HUES6 (cell line): ENCODE results near the gene CEP250.

Source experiments
- H3K27ac ChIP-seq: 2 replicates; pipeline ENCODE4 v1.7.0; 2013; ENCODE audit warnings: low read depth, mild to moderate bottlenecking, low read length, inconsistent platforms
- H3K27me3 ChIP-seq: 2 replicates; pipeline ENCODE4 v1.6.1; 2013; ENCODE audit warnings: low read length; ENCODE audit not compliant: control insufficient read depth, insufficient read depth
- H3K36me3 ChIP-seq: 2 replicates; pipeline ENCODE4 v1.6.1; 2013; ENCODE audit warnings: low read length; ENCODE audit not compliant: control insufficient read depth, insufficient read depth
- H3K4me1 ChIP-seq: 2 replicates; pipeline ENCODE4 v1.6.1; 2013; ENCODE audit warnings: low read length; ENCODE audit not compliant: control insufficient read depth, insufficient read depth
- H3K4me3 ChIP-seq: 2 replicates; pipeline ENCODE4 v1.5.1; 2013; ENCODE audit warnings: low read depth, low read length
- H3K9ac ChIP-seq: one replicate; pipeline ENCODE4 v1.6.1; 2013; ENCODE audit warnings: mild to moderate bottlenecking, low read length
- H3K9me3 ChIP-seq: 2 replicates; pipeline ENCODE4 v1.6.1; 2013; ENCODE audit warnings: low read depth, low read length; ENCODE audit not compliant: control insufficient read depth, insufficient read depth

Gene CEP250

DNA sequence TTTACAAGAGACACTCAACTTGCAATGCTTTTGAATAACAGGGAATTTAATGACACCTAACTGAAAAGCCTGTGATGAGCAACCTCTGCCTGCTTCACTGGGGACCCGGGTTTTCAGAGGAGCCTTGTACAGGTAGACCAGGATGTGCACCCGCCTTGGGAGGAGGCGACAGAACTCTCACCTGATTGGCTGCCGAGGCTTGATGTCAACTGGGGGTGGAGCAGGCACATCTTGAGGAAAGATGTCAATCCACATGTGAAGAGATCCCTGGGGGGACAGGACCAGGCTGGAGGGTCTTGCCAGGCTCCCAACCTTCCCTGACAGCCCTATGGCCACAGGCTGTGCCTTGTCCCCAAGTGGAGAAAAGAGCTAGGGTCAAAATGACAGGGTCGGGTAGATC is 106.3 kb downstream of the CEP250 start:
- Histone ChIP-seq H3K9ac (no peak overlapping the region), H3K4me3 (no peak overlapping the region), H3K27ac (no peak overlapping the region), H3K9me3 (no peaks in the 10 kb centered on the region), H3K36me3 (peaks cover 21% of the 10 kb centered on the region), H3K4me1 (peaks cover 2% of the 10 kb centered on the region; the same call in 1 of the 2 replicates), H3K27me3 (no peaks in the 10 kb centered on the region)

DNA sequence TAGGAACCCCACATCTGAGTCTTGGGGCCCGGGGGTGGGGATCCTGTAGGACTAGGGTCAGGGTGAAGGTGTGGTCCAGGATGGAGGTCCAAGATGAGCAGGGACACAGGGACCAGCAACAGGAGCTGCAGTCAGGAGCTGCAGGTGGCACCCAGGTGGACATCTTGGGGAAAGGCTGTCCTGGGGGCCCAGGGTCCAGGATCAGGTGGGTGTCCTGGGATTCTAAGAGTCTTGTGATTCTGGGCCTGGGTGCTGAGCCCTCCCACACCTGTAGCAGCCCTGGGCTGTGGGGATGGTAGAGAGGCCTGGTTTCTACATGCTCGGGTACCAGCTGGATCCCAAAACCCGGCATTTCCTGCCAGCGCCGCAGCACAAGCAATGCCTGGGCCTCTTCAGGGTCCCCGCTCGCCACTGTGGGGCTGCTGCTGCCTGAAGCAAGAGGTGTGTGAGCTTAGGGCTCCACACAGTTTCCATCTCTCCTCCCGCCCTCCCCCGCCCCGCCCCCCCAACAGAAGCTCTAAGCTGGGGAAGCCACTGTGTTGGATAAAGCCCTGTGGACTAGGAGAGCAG is 107.2 kb downstream of the CEP250 start:
- no peaks in the 10 kb centered on the region for H3K27me3 ChIP-seq

DNA sequence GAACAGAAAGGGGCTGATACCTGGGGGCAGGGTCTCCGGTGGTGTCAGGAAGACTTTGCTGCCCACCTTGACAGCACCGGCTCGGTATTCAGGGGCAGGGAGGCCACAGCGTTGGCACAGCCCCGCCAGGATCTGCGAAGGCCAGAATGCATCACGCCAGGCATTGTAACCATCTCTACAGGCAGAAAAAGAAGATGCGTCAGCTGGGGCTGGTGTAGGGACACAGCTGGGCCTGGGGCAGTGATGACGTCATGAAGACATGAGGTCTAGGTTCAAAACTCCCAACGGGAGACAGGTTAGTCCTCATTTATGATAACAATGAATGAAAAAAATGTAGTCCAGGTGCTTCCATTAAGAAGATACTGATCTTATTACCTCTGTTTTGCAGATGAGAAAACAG is 108.4 kb downstream of the CEP250 start:
- peaks cover 2% of the 10 kb centered on the region; the same call in 1 of the 2 replicates for H3K4me1 ChIP-seq
- H3K9ac ChIP-seq = no peak overlapping the region
- no peaks in the 10 kb centered on the region for H3K27me3 ChIP-seq
- H3K9me3 ChIP-seq = no peaks in the 10 kb centered on the region
- H3K36me3 ChIP-seq = no peaks in the 10 kb centered on the region
- no peak overlapping the region for H3K4me3 ChIP-seq
- no peak overlapping the region for H3K27ac ChIP-seq

More for the DNA sequence above, 107.2 kb downstream of the CEP250 start:
- Histone ChIP-seq H3K4me3 (no peak overlapping the region), H3K9me3 (no peaks in the 10 kb centered on the region), H3K4me1 (peaks cover 2% of the 10 kb centered on the region; the same call in 1 of the 2 replicates), H3K27ac (no peak overlapping the region), H3K9ac (no peak overlapping the region), H3K36me3 (peaks cover 11% of the 10 kb centered on the region)

GRCh38 chr20:35564905-35565304 is 109.5 kb downstream of the CEP250 start:
- H3K4me1 ChIP-seq = peaks cover 2% of the 10 kb centered on the region; the same call in 1 of the 2 replicates
- H3K27me3 ChIP-seq = no peaks in the 10 kb centered on the region
- H3K9me3 ChIP-seq = no peaks in the 10 kb centered on the region
- H3K4me3 ChIP-seq = no peak overlapping the region
- no peaks in the 10 kb centered on the region for H3K36me3 ChIP-seq
- H3K9ac ChIP-seq = no peak overlapping the region
- no peak overlapping the region for H3K27ac ChIP-seq

DNA sequence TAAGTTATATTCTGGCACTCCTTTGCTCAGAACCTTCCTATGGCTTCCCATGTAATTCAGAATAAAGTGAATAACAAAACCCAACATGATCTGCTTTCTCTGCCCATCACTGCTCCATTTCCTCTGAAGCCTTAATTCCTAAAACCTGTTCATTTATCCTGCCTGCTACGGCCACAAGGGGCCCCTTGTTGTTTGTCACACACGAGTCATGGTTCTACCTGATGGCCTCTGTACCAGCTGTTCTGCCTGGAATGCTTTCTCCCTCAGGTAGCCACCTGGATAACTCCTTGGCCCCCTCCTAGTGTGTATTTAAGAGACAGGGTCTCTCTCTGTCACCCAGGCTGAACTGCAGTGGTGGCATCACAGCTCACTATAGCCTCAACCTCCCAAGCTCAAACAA is 113.2 kb downstream of the CEP250 start:
- Histone ChIP-seq H3K4me3 (no peak overlapping the region), H3K4me1 (no peaks in the 10 kb centered on the region), H3K27ac (no peak overlapping the region), H3K36me3 (no peaks in the 10 kb centered on the region), H3K9me3 (0 out of 2 replicates have a peak, but pooled peaks cover 3% of the 10 kb centered on the region), H3K27me3 (no peaks in the 10 kb centered on the region), H3K9ac (no peak overlapping the region)
